NCI-H2107 (cell line): Measurements from ENCODE around the gene RPL22.

Experiments
- DNase-seq: peaks from one replicate; lab custom pipeline; 2025; lab: John Stamatoyannopoulos, UW

Gene RPL22

GRCh38 chr1:6200188-6200809 is 904 bp upstream of the RPL22 start:
- DNase-seq, result no peak

- DNase-seq, result no peak
Observed at GRCh38 chr1:6198646-6199297, 623 bp downstream of the RPL22 start.

- no peak for DNase-seq
Observed at GRCh38 chr1:6197746-6198427, 1.5 kb downstream of the RPL22 start.

GRCh38 chr1:6191968-6192367 is 7.4 kb downstream of the RPL22 start:
- DNase-seq, result no peak

- DNase-seq, result no peak
Observed at GRCh38 chr1:6188466-6188865, 10.9 kb downstream of the RPL22 start.

GRCh38 chr1:6185635-6186382 is 13.6 kb downstream of the RPL22 start:
- DNase-seq, result no peak

GRCh38 chr1:6185151-6185550 is 14.2 kb downstream of the RPL22 start:
- no peak for DNase-seq

- DNase-seq, result no peak
Observed at GRCh38 chr1:6184083-6184783, 15.2 kb downstream of the RPL22 start.

- no peak for DNase-seq
Observed at GRCh38 chr1:6183520-6183989, 15.8 kb downstream of the RPL22 start.

GRCh38 chr1:6181347-6181770 is 18.0 kb downstream of the RPL22 start:
- no peak for DNase-seq

- no peak for DNase-seq
Observed at GRCh38 chr1:6180707-6181311, 18.6 kb downstream of the RPL22 start.

GRCh38 chr1:6180268-6180706 is 19.1 kb downstream of the RPL22 start, which contains the start of gene CHD5:
Gene CHD5 (minus strand): TSS chr1:6180321. CDS start chr1:6180023, 298 bp downstream.
- DNase-seq, result no peak

GRCh38 chr1:6179564-6180175 is 19.7 kb downstream of the RPL22 start:
- no peak for DNase-seq

- DNase-seq, result no peak
Observed at GRCh38 chr1:6178751-6179563, 20.4 kb downstream of the RPL22 start.

GRCh38 chr1:6177681-6178380 is 21.6 kb downstream of the RPL22 start:
- no peak for DNase-seq

GRCh38 chr1:6176779-6177178 is 22.6 kb downstream of the RPL22 start:
- no peak for DNase-seq

GRCh38 chr1:6175411-6175828 is 24.0 kb downstream of the RPL22 start:
- no peak for DNase-seq

- DNase-seq, result no peak
Observed at GRCh38 chr1:6174621-6175410, 24.6 kb downstream of the RPL22 start.
